SK-N-MC (cell line): ENCODE results near the gene F2RL2.

Experiments used
- DNase-seq: peaks from one replicate; pipeline ENCODE4 v3.0.0-alpha.2; 2011; ENCODE audit warnings: low read depth, low spot score
- H3K27ac ChIP-seq: fragments of 200-600 bp; sonication (generic); 2 replicates; pipeline ENCODE4 v1.5.1; 2016; ENCODE audit warnings: mixed run types
- H3K36me3 ChIP-seq: fragments of 200-600 bp; sonication (generic); 2 replicates; pipeline ENCODE4 v1.6.1; 2017; ENCODE audit warnings: antibody characterized with exemption, low read length, mixed read lengths; ENCODE audit not compliant: insufficient read depth
- H3K4me3 ChIP-seq: fragments of 200-600 bp; sonication (generic); 2 replicates; pipeline ENCODE4 v1.5.1; 2016
- H3K9ac ChIP-seq: fragments of 200-600 bp; sonication (generic); 2 replicates; pipeline ENCODE4 v1.8.0; 2017; ENCODE audit warnings: mixed run types, mixed read lengths; ENCODE audit not compliant: insufficient read length
- H3K9me3 ChIP-seq: fragments of 200-600 bp; sonication (generic); 2 replicates; pipeline ENCODE4 v1.6.1; 2017; ENCODE audit warnings: low read depth, mild to moderate bottlenecking, antibody characterized with exemption, low read length, moderate library complexity, mixed read lengths
- EZH2 ChIP-seq: fragments of 200-600 bp; sonication (generic); IDR thresholded peaks from one replicate; pipeline ENCODE4 v1.6.1; 2017; ENCODE audit warnings: antibody characterized with exemption
- FOXP2 ChIP-seq: optimal IDR thresholded peaks from 2 replicates; pipeline ENCODE3; 2011; ENCODE audit warnings: mild to moderate bottlenecking, moderate library complexity; ENCODE audit not compliant: insufficient read depth; ENCODE audit errors: extremely low read length, control extremely low read depth
- POLR2AphosphoS5 ChIP-seq: IDR thresholded peaks from 2 replicates; pipeline ENCODE4 v1.6.1; 2012; ENCODE audit warnings: mild to moderate bottlenecking, low read depth, low read length, borderline replicate concordance

Gene F2RL2

DNA sequence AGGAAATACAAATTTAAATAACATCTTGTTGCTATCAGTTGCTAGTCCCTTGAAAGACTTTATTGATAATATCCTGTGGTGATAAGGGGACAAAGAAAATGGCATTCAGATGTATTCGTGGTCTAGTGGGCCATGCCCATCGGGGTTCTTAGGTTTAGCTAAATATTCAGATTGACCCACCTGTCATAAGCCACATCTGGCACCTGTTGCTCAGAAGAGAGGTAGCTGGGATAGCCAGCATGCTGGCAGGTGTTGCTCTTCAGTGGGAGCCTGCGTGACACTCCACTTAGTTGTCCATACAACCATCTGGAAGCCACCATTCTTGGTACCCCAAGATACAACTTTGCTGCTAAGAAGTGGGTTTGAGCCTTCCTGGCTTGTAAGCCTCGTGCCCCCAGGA lies 36.7 kb downstream of the F2RL2 start:
- Histone ChIP-seq H3K9me3 (no peaks in the 10 kb centered on the region), H3K9ac (no peak overlapping the region), H3K27ac (no peak overlapping the region), H3K36me3 (no peaks in the 10 kb centered on the region), H3K4me3 (no peak overlapping the region)
- TF ChIP-seq EZH2: no peak
- TF ChIP-seq POLR2AphosphoS5: no peak
- TF ChIP-seq FOXP2: no peak
- DNase-seq: no peak

DNA sequence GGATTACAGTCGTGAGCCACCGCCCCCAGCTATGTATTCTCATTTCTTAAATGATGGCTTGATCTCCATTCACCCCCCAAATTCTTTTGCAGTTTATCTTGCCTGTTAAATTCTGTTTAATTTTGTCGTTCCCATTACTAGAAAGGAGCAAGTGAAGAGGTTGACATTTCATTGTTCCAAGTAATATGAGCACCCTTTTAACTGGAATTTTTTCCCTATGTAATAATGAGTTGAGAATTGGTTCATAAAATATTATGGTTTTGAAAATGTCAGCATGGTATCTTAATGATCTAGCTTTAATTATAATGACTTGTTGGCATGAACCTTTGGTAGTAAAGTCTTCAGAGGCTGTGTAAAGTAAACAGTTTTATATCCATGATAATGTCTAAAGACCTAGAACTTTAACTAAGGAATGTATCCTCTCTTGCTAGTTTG lies 37.4 kb downstream of the F2RL2 start:
- Histone ChIP-seq H3K36me3 (no peaks in the 10 kb centered on the region), H3K4me3 (no peak overlapping the region)

GRCh38 chr5:76583163-76584047 lies 39.8 kb downstream of the F2RL2 start:
- Histone ChIP-seq H3K27ac (no peak overlapping the region), H3K9me3 (no peaks in the 10 kb centered on the region), H3K4me3 (no peak overlapping the region), H3K9ac (no peak overlapping the region), H3K36me3 (no peaks in the 10 kb centered on the region)
- no peak for TF ChIP-seq POLR2AphosphoS5
- TF ChIP-seq EZH2: no peak
- TF ChIP-seq FOXP2: no peak
- DNase-seq: no peak

More for the DNA sequence above, 37.4 kb downstream of the F2RL2 start:
- Histone ChIP-seq H3K9me3 (no peaks in the 10 kb centered on the region), H3K9ac (no peak overlapping the region), H3K27ac (no peak overlapping the region)
- no peak for DNase-seq
- no peak for TF ChIP-seq FOXP2
- TF ChIP-seq EZH2: no peak
- no peak for TF ChIP-seq POLR2AphosphoS5

- TF ChIP-seq EZH2: no peak
- TF ChIP-seq FOXP2: no peak
- Histone ChIP-seq H3K9ac (no peak overlapping the region), H3K27ac (no peak overlapping the region), H3K4me3 (no peak overlapping the region), H3K9me3 (no peaks in the 10 kb centered on the region), H3K36me3 (no peaks in the 10 kb centered on the region)
- DNase-seq: no peak
Observed at GRCh38 chr5:76582230-76583162, 40.7 kb downstream of the F2RL2 start.

GRCh38 chr5:76580981-76581380 lies 42.2 kb downstream of the F2RL2 start:
- Histone ChIP-seq H3K27ac (no peak overlapping the region), H3K9ac (no peak overlapping the region), H3K9me3 (no peaks in the 10 kb centered on the region), H3K4me3 (no peak overlapping the region), H3K36me3 (no peaks in the 10 kb centered on the region)
- TF ChIP-seq POLR2AphosphoS5 (no peak), FOXP2 (no peak), EZH2 (no peak)
- no peak for DNase-seq

DNA sequence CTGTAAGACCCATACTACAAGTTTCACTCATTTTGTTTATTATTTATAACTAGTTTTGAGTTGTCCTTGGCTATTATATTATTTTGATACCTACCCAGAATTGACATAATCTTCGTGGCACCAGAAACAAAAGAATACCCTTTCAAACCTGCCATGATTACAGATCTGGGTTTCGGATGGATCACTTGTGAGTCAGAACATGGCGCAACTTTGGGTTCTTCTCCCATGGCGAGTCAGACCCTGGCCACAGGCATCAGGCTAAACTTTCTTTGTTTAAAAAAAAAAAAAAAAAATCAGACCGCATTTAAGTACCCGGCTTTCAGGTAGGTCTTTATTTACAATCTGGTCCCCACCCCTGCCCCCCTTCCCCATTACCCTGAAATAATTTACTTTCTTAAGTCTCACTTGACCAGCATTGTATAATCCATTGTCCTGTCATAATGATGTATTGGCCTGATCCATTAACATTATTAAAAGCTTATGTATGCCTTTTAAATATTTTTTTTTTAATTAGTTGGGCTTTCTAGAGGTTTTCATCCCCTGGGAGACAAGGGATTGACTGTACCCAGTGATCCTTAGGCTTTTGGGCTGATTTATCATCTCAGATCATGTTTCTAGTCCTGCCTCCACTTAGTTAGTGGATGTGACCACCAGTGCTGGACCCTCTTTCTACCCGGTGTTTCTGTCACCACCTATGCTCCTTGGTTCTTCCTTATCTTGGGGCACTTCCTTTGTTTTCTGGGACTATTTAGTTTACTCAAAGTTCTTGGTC lies 43.9 kb downstream of the F2RL2 start:
- H3K9me3 ChIP-seq: no peaks in the 10 kb centered on the region
- no peak overlapping the region for H3K27ac ChIP-seq
- no peak overlapping the region for H3K4me3 ChIP-seq
- no peak for DNase-seq
- H3K9ac ChIP-seq: no peak overlapping the region
- no peaks in the 10 kb centered on the region for H3K36me3 ChIP-seq
- no peak for TF ChIP-seq FOXP2
- no peak for TF ChIP-seq POLR2AphosphoS5
- TF ChIP-seq EZH2: no peak

GRCh38 chr5:76576996-76577395 lies 46.2 kb downstream of the F2RL2 start:
- Histone ChIP-seq H3K4me3 (no peak overlapping the region), H3K36me3 (no peaks in the 10 kb centered on the region), H3K9me3 (no peaks in the 10 kb centered on the region), H3K27ac (no peak overlapping the region), H3K9ac (no peak overlapping the region)
- TF ChIP-seq FOXP2 (no peak), EZH2 (no peak), POLR2AphosphoS5 (no peak)
- no peak for DNase-seq

- TF ChIP-seq FOXP2 (no peak), POLR2AphosphoS5 (no peak), EZH2 (no peak)
- DNase-seq: no peak
- Histone ChIP-seq H3K36me3 (no peaks in the 10 kb centered on the region), H3K27ac (no peak overlapping the region), H3K9ac (no peak overlapping the region), H3K4me3 (no peak overlapping the region), H3K9me3 (no peaks in the 10 kb centered on the region)
Observed at GRCh38 chr5:76576450-76576849, 46.8 kb downstream of the F2RL2 start.
